Measurements from ENCODE around the gene OR6Y1.

The OR6Y1 gene

GRCh38 chr1:158520021-158520420 is 34.2 kb downstream of the OR6Y1 start:
- no peak overlapping the region for H3K4me3 ChIP-seq (ENCODE audit: low read depth, low read length)
- no peak for DNase-seq (ENCODE audit: low read depth, low spot score)
- TF ChIP-seq, protein P1, sequence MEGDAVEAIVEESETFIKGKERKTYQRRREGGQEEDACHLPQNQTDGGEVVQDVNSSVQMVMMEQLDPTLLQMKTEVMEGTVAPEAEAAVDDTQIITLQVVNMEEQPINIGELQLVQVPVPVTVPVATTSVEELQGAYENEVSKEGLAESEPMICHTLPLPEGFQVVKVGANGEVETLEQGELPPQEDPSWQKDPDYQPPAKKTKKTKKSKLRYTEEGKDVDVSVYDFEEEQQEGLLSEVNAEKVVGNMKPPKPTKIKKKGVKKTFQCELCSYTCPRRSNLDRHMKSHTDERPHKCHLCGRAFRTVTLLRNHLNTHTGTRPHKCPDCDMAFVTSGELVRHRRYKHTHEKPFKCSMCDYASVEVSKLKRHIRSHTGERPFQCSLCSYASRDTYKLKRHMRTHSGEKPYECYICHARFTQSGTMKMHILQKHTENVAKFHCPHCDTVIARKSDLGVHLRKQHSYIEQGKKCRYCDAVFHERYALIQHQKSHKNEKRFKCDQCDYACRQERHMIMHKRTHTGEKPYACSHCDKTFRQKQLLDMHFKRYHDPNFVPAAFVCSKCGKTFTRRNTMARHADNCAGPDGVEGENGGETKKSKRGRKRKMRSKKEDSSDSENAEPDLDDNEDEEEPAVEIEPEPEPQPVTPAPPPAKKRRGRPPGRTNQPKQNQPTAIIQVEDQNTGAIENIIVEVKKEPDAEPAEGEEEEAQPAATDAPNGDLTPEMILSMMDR (IDR thresholded peaks at IDR 0.05; ENCODE audit: low read depth, low read length) = no peak
- in situ Hi-C loops (cut with HindIII; ENCODE audit: low sequenced_read_pairs) = no loop called here

GRCh38 chr1:158516966-158517365 is 37.2 kb downstream of the OR6Y1 start:
- TF ChIP-seq, protein P1 (IDR thresholded peaks at IDR 0.05; ENCODE audit: low read depth, low read length) = no peak
- DNase-seq (ENCODE audit: low read depth, low spot score) = no peak
- in situ Hi-C loops (cut with HindIII; ENCODE audit: low sequenced_read_pairs) = no loop called here
- H3K4me3 ChIP-seq (ENCODE audit: low read depth, low read length) = no peak overlapping the region

- peak; percentile 3 for DNase-seq (ENCODE audit: low read depth, low spot score)
- H3K4me3 ChIP-seq (ENCODE audit: low read depth, low read length) = no peak overlapping the region
- in situ Hi-C loops (cut with HindIII; ENCODE audit: low sequenced_read_pairs) = no loop called here
- TF ChIP-seq, protein P1 (IDR thresholded peaks at IDR 0.05; ENCODE audit: low read depth, low read length) = no peak
Measured at GRCh38 chr1:158509471-158510156, 44.6 kb downstream of the OR6Y1 start.

DNA sequence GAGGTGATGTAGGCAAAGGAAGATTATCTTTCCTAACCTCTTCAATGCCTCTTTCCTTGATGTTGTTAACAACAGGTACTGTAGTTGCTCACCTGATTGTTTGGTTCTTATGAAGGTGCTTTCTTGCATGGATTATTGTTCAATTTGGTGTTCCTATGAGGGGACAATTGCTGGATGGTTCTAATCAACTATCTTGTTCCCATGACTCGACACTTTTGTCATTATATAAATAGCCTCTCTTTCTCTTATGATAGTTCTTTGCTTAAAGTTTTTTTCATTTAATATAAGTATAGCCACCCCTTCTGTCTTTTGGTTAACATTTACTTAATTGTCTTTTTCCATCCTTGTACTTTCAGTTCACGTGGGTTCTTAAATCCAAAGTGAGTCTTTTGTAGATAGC is 46.7 kb downstream of the OR6Y1 start:
- DNase-seq (ENCODE audit: low read depth, low spot score) = no peak
- TF ChIP-seq, protein P1 (IDR thresholded peaks at IDR 0.05; ENCODE audit: low read depth, low read length) = no peak
- in situ Hi-C loops (cut with HindIII; ENCODE audit: low sequenced_read_pairs) = no loop called here
- no peak overlapping the region for H3K4me3 ChIP-seq (ENCODE audit: low read depth, low read length)

- H3K4me3 ChIP-seq (ENCODE audit: low read depth, low read length) = no peak overlapping the region
- TF ChIP-seq, protein P1 (IDR thresholded peaks at IDR 0.05; ENCODE audit: low read depth, low read length) = peak; percentile 2
- DNase-seq (ENCODE audit: low read depth, low spot score) = no peak
- in situ Hi-C loops (cut with HindIII; ENCODE audit: low sequenced_read_pairs) = no loop called here
Measured at GRCh38 chr1:158506369-158506987, 47.7 kb downstream of the OR6Y1 start.

DNA sequence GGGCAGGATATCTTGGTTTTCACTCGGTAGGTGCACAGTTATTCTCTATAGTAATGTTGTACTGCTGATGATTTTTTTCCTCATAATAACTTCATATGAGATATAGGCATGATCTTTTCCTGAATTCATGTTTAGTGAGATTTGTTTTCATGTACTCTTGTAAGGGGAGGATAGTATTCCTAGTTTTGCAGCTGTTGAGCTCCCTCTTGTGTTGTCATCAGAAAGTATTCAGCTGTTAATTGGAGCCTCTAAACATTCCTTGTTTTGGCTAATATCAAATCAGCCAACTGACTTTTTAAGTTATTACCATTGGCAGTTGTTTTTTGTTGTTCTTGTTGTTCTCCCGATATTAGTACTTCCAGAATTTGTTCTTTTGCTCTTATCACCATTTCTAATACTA is 57.8 kb downstream of the OR6Y1 start:
- no peak overlapping the region for H3K4me3 ChIP-seq (ENCODE audit: low read depth, low read length)
- TF ChIP-seq, protein P1 (IDR thresholded peaks at IDR 0.05; ENCODE audit: low read depth, low read length) = no peak
- in situ Hi-C loops (cut with HindIII; ENCODE audit: low sequenced_read_pairs) = no loop called here
- no peak for DNase-seq (ENCODE audit: low read depth, low spot score)

Data from astrocyte of the spinal cord (primary cell).